Ectodermal cell (in vitro differentiated cells): ENCODE measurements around the gene SETD1A.
A peak's percentile ranks its signal among the peaks of the same experiment; 100 is the strongest.

Source experiments
- H3K27ac ChIP-seq: 2 replicates; pipeline ENCODE4 v1.7.0; 2013; ENCODE audit warnings: mild to moderate bottlenecking, low read depth, low read length; ENCODE audit not compliant: insufficient read depth, poor library complexity, severe bottlenecking
- H3K27me3 ChIP-seq: 2 replicates; pipeline ENCODE4 v1.7.0; 2013; ENCODE audit warnings: mild to moderate bottlenecking, low read length; ENCODE audit not compliant: insufficient read depth, control insufficient read depth, poor library complexity, severe bottlenecking
- H3K36me3 ChIP-seq: one replicate; pipeline ENCODE4 v1.7.0; 2013; ENCODE audit warnings: low read length; ENCODE audit not compliant: control insufficient read depth, insufficient read depth
- H3K4me1 ChIP-seq: one replicate; pipeline ENCODE4 v1.7.0; 2013; ENCODE audit warnings: low read length; ENCODE audit not compliant: control insufficient read depth, insufficient read depth
- H3K4me3 ChIP-seq: 2 replicates; pipeline ENCODE4 v1.7.0; 2013; ENCODE audit warnings: low read depth, low read length, control low read depth; ENCODE audit not compliant: insufficient read depth
- H3K9me3 ChIP-seq: 2 replicates; pipeline ENCODE4 v1.7.0; 2013; ENCODE audit warnings: mild to moderate bottlenecking, low read length, moderate library complexity; ENCODE audit not compliant: control insufficient read depth
- WGBS, 2 experiments: methylation state at CpG; one replicate each; pipeline ENCODE4 v1.1.7; 2013; ENCODE audit warnings: missing lambda C conversion rate in 2 of 2; 5-methylcytosine and 5-hydroxymethylcytosine counted together

SETD1A gene

GRCh38 chr16:31033709-31034492 is 76.3 kb downstream of the SETD1A start:
- no peaks in the 10 kb centered on the region for H3K36me3 ChIP-seq
- 1 to 2% methylated on average over 47 of the region's 47 CpGs for WGBS, 2 experiments
- H3K4me3 ChIP-seq: peak overlapping the region; percentile 98
- no peaks in the 10 kb centered on the region for H3K9me3 ChIP-seq
- no peaks in the 10 kb centered on the region for H3K27me3 ChIP-seq
- no peak overlapping the region for H3K27ac ChIP-seq
- no peaks in the 10 kb centered on the region for H3K4me1 ChIP-seq
